Activated naive CD4-positive, alpha-beta T cell treated with anti-CD3 and anti-CD28 coated beads, Interleukin-2, amount 50 U/mL, for 24 hours (primary cell): ENCODE measurements around the gene PNKP.

Experiments
- H3K27ac Mint-ChIP-seq: one replicate; pipeline ENCODE4 v1.8.0; 2021; ENCODE audit warnings: mild to moderate bottlenecking, mixed read lengths
- H3K27me3 Mint-ChIP-seq: one replicate; pipeline ENCODE4 v1.8.0; 2021; ENCODE audit warnings: mixed read lengths
- H3K36me3 Mint-ChIP-seq: one replicate; pipeline ENCODE4 v1.8.0; 2021; ENCODE audit warnings: mixed read lengths
- H3K4me1 Mint-ChIP-seq: one replicate; pipeline ENCODE4 v1.8.0; 2021; ENCODE audit warnings: mixed read lengths
- H3K4me3 Mint-ChIP-seq: one replicate; pipeline ENCODE4 v1.8.0; 2021; ENCODE audit warnings: mild to moderate bottlenecking, mixed read lengths
- H3K9me3 Mint-ChIP-seq: one replicate; pipeline ENCODE4 v1.8.0; 2021; ENCODE audit warnings: mixed read lengths

PNKP gene

GRCh38 chr19:49872245-49873128 lies 5.1 kb upstream of the PNKP start:
- Mint-ChIP-seq H3K9me3 (no peaks in the 10 kb centered on the region), H3K27ac (no peak overlapping the region), H3K27me3 (no peaks in the 10 kb centered on the region), H3K4me1 (peaks cover 22% of the 10 kb centered on the region), H3K36me3 (no peaks in the 10 kb centered on the region), H3K4me3 (no peak overlapping the region)

- Mint-ChIP-seq H3K4me3 (no peak overlapping the region), H3K27me3 (no peaks in the 10 kb centered on the region), H3K36me3 (no peaks in the 10 kb centered on the region), H3K9me3 (no peaks in the 10 kb centered on the region), H3K4me1 (peaks cover 31% of the 10 kb centered on the region), H3K27ac (no peak overlapping the region)
Measured at GRCh38 chr19:49871349-49871985, 4.1 kb upstream of the PNKP start.

GRCh38 chr19:49870309-49870901 lies 3.0 kb upstream of the PNKP start:
- peaks cover 2% of the 10 kb centered on the region for H3K36me3 Mint-ChIP-seq
- H3K27ac Mint-ChIP-seq, result no peak overlapping the region
- peaks cover 35% of the 10 kb centered on the region for H3K4me1 Mint-ChIP-seq
- no peaks in the 10 kb centered on the region for H3K27me3 Mint-ChIP-seq
- H3K4me3 Mint-ChIP-seq, result peak overlapping the region; percentile 84
- H3K9me3 Mint-ChIP-seq, result no peaks in the 10 kb centered on the region

GRCh38 chr19:49869484-49870308 lies 2.3 kb upstream of the PNKP start:
- Mint-ChIP-seq H3K4me3 (peak overlapping the region; percentile 84), H3K4me1 (peaks cover 36% of the 10 kb centered on the region), H3K27ac (no peak overlapping the region)

GRCh38 chr19:49869009-49869483 lies 1.7 kb upstream of the PNKP start:
- Mint-ChIP-seq H3K27me3 (no peaks in the 10 kb centered on the region), H3K27ac (no peak overlapping the region), H3K4me3 (peak overlapping the region; percentile 36), H3K36me3 (peaks cover 5% of the 10 kb centered on the region), H3K9me3 (no peaks in the 10 kb centered on the region), H3K4me1 (peaks cover 42% of the 10 kb centered on the region)

More at GRCh38 chr19:49869484-49870308, 2.3 kb upstream of the PNKP start:
- H3K9me3 Mint-ChIP-seq, result no peaks in the 10 kb centered on the region
- peaks cover 2% of the 10 kb centered on the region for H3K36me3 Mint-ChIP-seq
- H3K27me3 Mint-ChIP-seq, result no peaks in the 10 kb centered on the region

- Mint-ChIP-seq H3K9me3 (no peaks in the 10 kb centered on the region), H3K36me3 (peaks cover 9% of the 10 kb centered on the region), H3K4me3 (no peak overlapping the region), H3K27me3 (no peaks in the 10 kb centered on the region), H3K27ac (no peak overlapping the region), H3K4me1 (peaks cover 40% of the 10 kb centered on the region)
Measured at GRCh38 chr19:49864890-49865289, 2.5 kb downstream of the PNKP start.

GRCh38 chr19:49863935-49864320 lies 3.4 kb downstream of the PNKP start:
- no peak overlapping the region for H3K4me3 Mint-ChIP-seq
- peaks cover 9% of the 10 kb centered on the region for H3K36me3 Mint-ChIP-seq
- H3K4me1 Mint-ChIP-seq, result peaks cover 40% of the 10 kb centered on the region
- no peaks in the 10 kb centered on the region for H3K27me3 Mint-ChIP-seq
- H3K9me3 Mint-ChIP-seq, result no peaks in the 10 kb centered on the region
- no peak overlapping the region for H3K27ac Mint-ChIP-seq

- Mint-ChIP-seq H3K9me3 (no peaks in the 10 kb centered on the region), H3K4me3 (no peak overlapping the region), H3K4me1 (peaks cover 40% of the 10 kb centered on the region), H3K36me3 (peaks cover 9% of the 10 kb centered on the region), H3K27ac (peak overlapping the region; percentile 31), H3K27me3 (no peaks in the 10 kb centered on the region)
Measured at GRCh38 chr19:49863254-49863934, 4.0 kb downstream of the PNKP start.

GRCh38 chr19:49862391-49863253 lies 4.8 kb downstream of the PNKP start:
- no peaks in the 10 kb centered on the region for H3K9me3 Mint-ChIP-seq
- no peak overlapping the region for H3K4me3 Mint-ChIP-seq
- peaks cover 9% of the 10 kb centered on the region for H3K36me3 Mint-ChIP-seq
- no peak overlapping the region for H3K27ac Mint-ChIP-seq
- H3K27me3 Mint-ChIP-seq, result no peaks in the 10 kb centered on the region
- H3K4me1 Mint-ChIP-seq, result peaks cover 37% of the 10 kb centered on the region

GRCh38 chr19:49861541-49862378 lies 5.6 kb downstream of the PNKP start:
- Mint-ChIP-seq H3K36me3 (peaks cover 9% of the 10 kb centered on the region), H3K4me1 (peaks cover 30% of the 10 kb centered on the region), H3K4me3 (no peak overlapping the region), H3K27ac (no peak overlapping the region), H3K27me3 (no peaks in the 10 kb centered on the region), H3K9me3 (no peaks in the 10 kb centered on the region)

- no peaks in the 10 kb centered on the region for H3K27me3 Mint-ChIP-seq
- no peak overlapping the region for H3K27ac Mint-ChIP-seq
- no peaks in the 10 kb centered on the region for H3K9me3 Mint-ChIP-seq
- H3K4me1 Mint-ChIP-seq, result peaks cover 24% of the 10 kb centered on the region
- no peak overlapping the region for H3K4me3 Mint-ChIP-seq
- peaks cover 9% of the 10 kb centered on the region for H3K36me3 Mint-ChIP-seq
Measured at GRCh38 chr19:49861107-49861506, 6.3 kb downstream of the PNKP start.

- Mint-ChIP-seq H3K4me3 (no peak overlapping the region), H3K36me3 (peaks cover 7% of the 10 kb centered on the region), H3K4me1 (peaks cover 19% of the 10 kb centered on the region), H3K27ac (no peak overlapping the region), H3K9me3 (no peaks in the 10 kb centered on the region), H3K27me3 (no peaks in the 10 kb centered on the region)
Measured at GRCh38 chr19:49860336-49861102, 6.9 kb downstream of the PNKP start.
